Ascending aorta (tissue), 2 donors: ENCODE results near the gene KY. TPM values are rescaled to one million over a fixed set of nuclear protein-coding genes. Genes with fewer than 3 reads are reported as not detected.

Experiments
- DNase-seq, 2 donors: peaks; one replicate each; pipeline ENCODE4 v3.0.0-alpha.2; 2019; ENCODE audit warnings: low spot score in 2 of 2
- H3K27ac ChIP-seq, 2 donors: fragments of 200-600 bp; sonication (generic); one replicate each; pipeline ENCODE4 v1.5.1; 2016 to 2017; ENCODE audit warnings: mild to moderate bottlenecking in 1 of 2
- H3K27me3 ChIP-seq: fragments of 200-600 bp; sonication (generic); one replicate; pipeline ENCODE4 v1.5.1; 2017
- H3K36me3 ChIP-seq, 2 donors: fragments of 200-600 bp; sonication (generic); one replicate each; pipeline ENCODE4 v1.5.1; 2016
- H3K4me1 ChIP-seq, 2 donors: fragments of 200-600 bp; sonication (generic); one replicate each; pipeline ENCODE4 v1.5.1; 2016 to 2017; ENCODE audit warnings: mild to moderate bottlenecking in 1 of 2
- H3K4me3 ChIP-seq, 2 donors: fragments of 200-600 bp; sonication (generic); one replicate each; pipeline ENCODE4 v1.5.1; 2016 to 2017; ENCODE audit warnings: mild to moderate bottlenecking in 1 of 2
- H3K9me3 ChIP-seq, 2 donors: fragments of 200-600 bp; sonication (generic); one replicate each; pipeline ENCODE4 v1.5.1; 2016
- intact Hi-C: fragments of 100-400 bp; cut with DNase I; formaldehyde crosslinking; loops from one replicate; pipeline ENCODE4 v1.15.1; 2023
- total RNA-seq: library from RNA; depleted of rRNA; stranded (reverse); fragments of >200 nt; gene quantifications from one replicate; pipeline ENCODE4 v1.1.0, GENCODE V29; 2016
- TF ChIP-seq, protein P1 (sequence below), 3 experiments: fragments of 200-600 bp in 2 of 3; fragments of 450-650 bp in 1 of 3; sonication (generic) in 2 of 3; IDR thresholded peaks; one replicate each; pipeline ENCODE4 v1.5.1; 2016 to 2019; ENCODE audit warnings: antibody characterized with exemption in 3 of 3, mild to moderate bottlenecking in 1 of 3, moderate library complexity in 1 of 3

KY gene
- total RNA-seq, 1 donor from 2014 or later = 0.43 TPM

DNA sequence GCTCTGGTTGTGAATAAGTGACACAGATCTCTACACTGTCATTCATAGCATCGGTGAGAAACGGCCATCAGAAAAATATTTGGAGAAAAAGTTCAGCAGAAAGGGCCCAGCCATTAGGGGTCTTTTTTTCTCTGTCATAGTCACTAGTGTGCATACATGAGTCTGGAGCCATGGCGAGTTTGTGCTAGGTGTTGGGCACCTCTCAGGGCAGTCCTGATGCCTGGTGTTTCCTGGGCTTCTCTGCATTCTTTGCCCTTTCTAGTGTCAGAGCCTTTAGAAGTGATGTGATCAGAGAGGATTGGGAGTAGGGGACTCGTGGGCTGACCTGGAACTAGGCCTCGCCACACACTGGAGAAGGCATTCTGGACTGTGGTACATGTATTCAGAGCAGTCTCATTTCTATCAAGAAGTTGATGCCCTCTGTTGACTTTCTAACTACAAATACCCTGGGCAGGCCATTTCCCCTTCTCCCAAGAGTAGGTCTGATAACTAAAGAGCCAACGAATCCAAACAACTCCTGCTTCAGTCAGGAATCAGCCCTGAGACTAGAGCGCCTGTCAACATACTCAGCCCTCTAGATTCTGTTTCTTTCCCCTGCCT, 1.6 kb downstream of the KY start:
- intact Hi-C loops = no loop called here
- no peak for DNase-seq
- TF ChIP-seq, protein P1, sequence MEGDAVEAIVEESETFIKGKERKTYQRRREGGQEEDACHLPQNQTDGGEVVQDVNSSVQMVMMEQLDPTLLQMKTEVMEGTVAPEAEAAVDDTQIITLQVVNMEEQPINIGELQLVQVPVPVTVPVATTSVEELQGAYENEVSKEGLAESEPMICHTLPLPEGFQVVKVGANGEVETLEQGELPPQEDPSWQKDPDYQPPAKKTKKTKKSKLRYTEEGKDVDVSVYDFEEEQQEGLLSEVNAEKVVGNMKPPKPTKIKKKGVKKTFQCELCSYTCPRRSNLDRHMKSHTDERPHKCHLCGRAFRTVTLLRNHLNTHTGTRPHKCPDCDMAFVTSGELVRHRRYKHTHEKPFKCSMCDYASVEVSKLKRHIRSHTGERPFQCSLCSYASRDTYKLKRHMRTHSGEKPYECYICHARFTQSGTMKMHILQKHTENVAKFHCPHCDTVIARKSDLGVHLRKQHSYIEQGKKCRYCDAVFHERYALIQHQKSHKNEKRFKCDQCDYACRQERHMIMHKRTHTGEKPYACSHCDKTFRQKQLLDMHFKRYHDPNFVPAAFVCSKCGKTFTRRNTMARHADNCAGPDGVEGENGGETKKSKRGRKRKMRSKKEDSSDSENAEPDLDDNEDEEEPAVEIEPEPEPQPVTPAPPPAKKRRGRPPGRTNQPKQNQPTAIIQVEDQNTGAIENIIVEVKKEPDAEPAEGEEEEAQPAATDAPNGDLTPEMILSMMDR (IDR thresholded peaks at IDR 0.05) = no peak
- H3K36me3 ChIP-seq = no peaks in the 10 kb centered on the region
- no peak overlapping the region for H3K27ac ChIP-seq
- peaks cover 4 to 16% of the 10 kb centered on the region in 2 donors for H3K4me1 ChIP-seq
- no peaks in the 10 kb centered on the region for H3K27me3 ChIP-seq
- no peaks in the 10 kb centered on the region for H3K9me3 ChIP-seq
- no peak overlapping the region for H3K4me3 ChIP-seq

DNA sequence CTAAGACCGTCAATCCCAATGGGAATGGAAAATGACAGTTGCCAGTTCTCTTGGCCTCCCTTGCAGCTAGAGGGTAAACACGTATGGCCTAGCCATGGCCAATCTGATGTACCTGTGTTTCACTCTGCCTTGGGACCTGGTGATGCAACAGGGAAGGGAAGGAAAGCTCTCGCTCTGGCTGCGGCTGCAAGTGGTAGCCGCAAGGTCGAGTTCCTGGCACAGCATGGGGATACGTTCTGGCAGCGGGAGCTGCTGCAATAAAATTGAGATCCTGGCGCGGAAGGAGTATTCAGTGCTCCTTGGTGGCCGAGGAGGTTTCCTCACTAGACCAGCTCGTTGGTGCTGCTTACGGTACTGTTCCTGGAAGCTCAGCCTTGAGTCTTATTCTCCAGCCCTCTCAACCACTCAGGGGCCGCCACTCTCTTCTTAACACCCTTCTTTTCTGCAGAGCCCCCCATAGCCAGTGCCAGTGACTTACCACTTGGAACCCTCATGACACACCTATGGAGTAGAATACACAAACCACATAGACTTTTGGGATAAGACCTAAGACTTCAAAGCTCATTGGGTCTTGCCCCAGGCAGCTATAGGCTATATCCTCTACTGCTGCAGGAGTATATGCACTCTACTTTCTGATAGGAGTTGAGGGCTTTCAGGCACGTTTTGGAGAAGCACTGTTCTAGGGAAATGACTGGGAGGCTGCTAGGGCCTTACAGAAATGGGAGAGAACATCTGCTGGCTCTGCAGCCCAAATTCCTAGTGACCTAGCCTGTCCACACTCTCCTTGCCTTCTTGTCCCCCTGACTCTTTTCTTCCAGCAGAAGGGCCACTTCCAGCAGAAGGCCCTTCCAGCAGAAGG, 2.7 kb downstream of the KY start:
- intact Hi-C loops = no loop called here
- H3K27ac ChIP-seq = no peak overlapping the region

DNA sequence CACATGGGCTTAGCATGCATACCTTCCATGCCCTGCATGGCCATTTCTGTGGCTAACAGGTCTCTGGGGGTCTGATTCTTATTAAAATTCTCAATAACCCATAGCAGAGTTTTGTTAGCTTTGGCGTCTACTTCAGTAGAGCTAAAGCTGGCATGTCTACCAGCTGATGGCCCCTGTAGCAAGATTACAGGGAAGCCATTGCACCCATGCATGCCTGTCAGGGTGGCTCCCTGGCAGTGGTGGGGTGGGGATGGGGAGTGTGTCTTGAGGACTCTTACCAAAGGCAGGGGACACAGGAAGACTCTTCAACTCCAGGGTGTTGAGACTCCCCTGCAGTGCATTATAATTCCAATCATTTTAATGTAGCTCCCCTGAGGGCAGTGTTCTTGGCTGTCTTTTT, 4.7 kb downstream of the KY start:
- Histone ChIP-seq H3K27me3 (no peaks in the 10 kb centered on the region), H3K4me1 (peaks cover 0 to 4% of the 10 kb centered on the region in 2 donors), H3K4me3 (no peak overlapping the region), H3K9me3 (no peaks in the 10 kb centered on the region), H3K36me3 (no peaks in the 10 kb centered on the region), H3K27ac (no peak overlapping the region)
- no peak for DNase-seq
- TF ChIP-seq, protein P1 (IDR thresholded peaks at IDR 0.05) = no peak
- intact Hi-C loops = no loop called here

More for the DNA sequence above, 2.7 kb downstream of the KY start:
- H3K4me1 ChIP-seq = peaks cover 4 to 16% of the 10 kb centered on the region in 2 donors
- TF ChIP-seq, protein P1 (IDR thresholded peaks at IDR 0.05) = no peak
- no peaks in the 10 kb centered on the region for H3K36me3 ChIP-seq
- no peaks in the 10 kb centered on the region for H3K27me3 ChIP-seq
- no peaks in the 10 kb centered on the region for H3K9me3 ChIP-seq
- DNase-seq = no peak
- no peak overlapping the region for H3K4me3 ChIP-seq

DNA sequence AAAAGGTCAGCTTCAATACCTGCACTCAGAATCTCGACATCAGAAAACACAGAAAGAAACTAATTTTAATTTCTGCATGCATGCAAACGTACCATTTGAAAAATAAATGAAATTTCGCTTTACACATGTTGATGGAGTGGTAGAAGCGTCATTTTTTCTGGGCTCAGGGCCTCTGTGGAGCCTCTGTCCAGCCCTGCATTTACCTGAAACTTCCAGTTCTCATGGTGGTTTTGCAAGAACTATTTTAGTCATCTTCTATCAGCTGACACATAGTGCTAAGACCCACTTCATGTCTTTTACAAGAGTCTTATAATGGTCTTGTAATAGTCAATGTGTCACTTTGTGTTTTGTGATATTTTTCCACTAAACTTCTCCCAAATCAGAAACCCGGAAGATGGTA, 5.3 kb downstream of the KY start:
- no peak overlapping the region for H3K27ac ChIP-seq
- no peaks in the 10 kb centered on the region for H3K9me3 ChIP-seq
- peaks cover 0 to 3% of the 10 kb centered on the region in 2 donors for H3K4me1 ChIP-seq
- H3K4me3 ChIP-seq = no peak overlapping the region
- intact Hi-C loops = no loop called here
- TF ChIP-seq, protein P1 (IDR thresholded peaks at IDR 0.05) = no peak
- no peaks in the 10 kb centered on the region for H3K36me3 ChIP-seq
- H3K27me3 ChIP-seq = no peaks in the 10 kb centered on the region
- no peak for DNase-seq

DNA sequence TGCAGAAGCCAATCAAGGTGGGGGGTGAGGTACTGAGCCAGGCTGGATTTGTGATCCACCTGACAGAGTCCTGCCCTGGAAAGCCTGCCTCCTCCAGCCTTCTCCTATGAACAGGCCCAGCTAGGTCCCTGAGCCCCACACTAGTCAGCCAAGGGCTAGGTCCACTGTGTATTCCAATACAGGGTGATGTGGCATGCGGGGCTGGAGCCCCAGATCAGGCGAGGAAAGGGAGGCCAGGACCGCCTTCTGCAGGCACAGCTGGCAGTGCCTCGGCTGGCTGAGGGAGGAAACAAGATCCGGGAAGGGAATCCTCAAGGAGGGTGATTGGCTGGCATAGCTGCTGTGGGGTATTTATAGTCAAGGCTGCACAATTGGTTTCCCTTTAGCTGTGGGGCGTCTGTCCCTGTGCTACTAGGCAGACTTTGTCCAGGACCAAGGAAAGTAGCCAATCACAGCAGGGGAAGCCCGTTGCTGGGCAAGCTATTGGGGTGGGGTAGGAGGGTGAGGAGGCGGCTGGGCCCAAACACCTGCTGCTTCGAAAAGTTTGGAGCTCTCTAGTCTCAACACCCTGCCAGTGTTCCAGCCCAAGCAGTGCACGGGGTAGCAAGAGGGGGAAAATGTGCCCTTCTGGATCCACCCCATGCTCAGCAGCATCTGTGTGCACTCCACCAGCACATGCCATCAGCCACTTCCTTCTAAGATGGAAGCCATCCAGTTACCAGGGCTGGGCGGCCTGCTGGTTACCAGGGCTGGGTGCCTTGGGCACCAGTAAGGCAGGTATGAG, 5.9 kb downstream of the KY start:
- Histone ChIP-seq H3K4me3 (no peak overlapping the region), H3K4me1 (no peaks in the 10 kb centered on the region), H3K9me3 (no peaks in the 10 kb centered on the region), H3K27ac (no peak overlapping the region), H3K36me3 (no peaks in the 10 kb centered on the region), H3K27me3 (no peaks in the 10 kb centered on the region)
- intact Hi-C loops = no loop called here
- TF ChIP-seq, protein P1 (IDR thresholded peaks at IDR 0.05) = no peak
- no peak for DNase-seq
